GM12872 (cell line): ENCODE data around the gene RPLP2.

Experiments
- TF ChIP-seq, protein P1 (sequence below): IDR thresholded peaks from 3 replicates; pipeline ENCODE4 v1.5.1; 2011; ENCODE audit warnings: low read depth, mild to moderate bottlenecking, low read length, moderate library complexity; ENCODE audit not compliant: insufficient read depth

Gene RPLP2

GRCh38 chr11:770642-771616 lies 38.8 kb upstream of the RPLP2 start:
- TF ChIP-seq, protein P1, sequence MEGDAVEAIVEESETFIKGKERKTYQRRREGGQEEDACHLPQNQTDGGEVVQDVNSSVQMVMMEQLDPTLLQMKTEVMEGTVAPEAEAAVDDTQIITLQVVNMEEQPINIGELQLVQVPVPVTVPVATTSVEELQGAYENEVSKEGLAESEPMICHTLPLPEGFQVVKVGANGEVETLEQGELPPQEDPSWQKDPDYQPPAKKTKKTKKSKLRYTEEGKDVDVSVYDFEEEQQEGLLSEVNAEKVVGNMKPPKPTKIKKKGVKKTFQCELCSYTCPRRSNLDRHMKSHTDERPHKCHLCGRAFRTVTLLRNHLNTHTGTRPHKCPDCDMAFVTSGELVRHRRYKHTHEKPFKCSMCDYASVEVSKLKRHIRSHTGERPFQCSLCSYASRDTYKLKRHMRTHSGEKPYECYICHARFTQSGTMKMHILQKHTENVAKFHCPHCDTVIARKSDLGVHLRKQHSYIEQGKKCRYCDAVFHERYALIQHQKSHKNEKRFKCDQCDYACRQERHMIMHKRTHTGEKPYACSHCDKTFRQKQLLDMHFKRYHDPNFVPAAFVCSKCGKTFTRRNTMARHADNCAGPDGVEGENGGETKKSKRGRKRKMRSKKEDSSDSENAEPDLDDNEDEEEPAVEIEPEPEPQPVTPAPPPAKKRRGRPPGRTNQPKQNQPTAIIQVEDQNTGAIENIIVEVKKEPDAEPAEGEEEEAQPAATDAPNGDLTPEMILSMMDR: no peak

- TF ChIP-seq, protein P1: no peak
Observed at GRCh38 chr11:771617-772204, 38.1 kb upstream of the RPLP2 start.

DNA sequence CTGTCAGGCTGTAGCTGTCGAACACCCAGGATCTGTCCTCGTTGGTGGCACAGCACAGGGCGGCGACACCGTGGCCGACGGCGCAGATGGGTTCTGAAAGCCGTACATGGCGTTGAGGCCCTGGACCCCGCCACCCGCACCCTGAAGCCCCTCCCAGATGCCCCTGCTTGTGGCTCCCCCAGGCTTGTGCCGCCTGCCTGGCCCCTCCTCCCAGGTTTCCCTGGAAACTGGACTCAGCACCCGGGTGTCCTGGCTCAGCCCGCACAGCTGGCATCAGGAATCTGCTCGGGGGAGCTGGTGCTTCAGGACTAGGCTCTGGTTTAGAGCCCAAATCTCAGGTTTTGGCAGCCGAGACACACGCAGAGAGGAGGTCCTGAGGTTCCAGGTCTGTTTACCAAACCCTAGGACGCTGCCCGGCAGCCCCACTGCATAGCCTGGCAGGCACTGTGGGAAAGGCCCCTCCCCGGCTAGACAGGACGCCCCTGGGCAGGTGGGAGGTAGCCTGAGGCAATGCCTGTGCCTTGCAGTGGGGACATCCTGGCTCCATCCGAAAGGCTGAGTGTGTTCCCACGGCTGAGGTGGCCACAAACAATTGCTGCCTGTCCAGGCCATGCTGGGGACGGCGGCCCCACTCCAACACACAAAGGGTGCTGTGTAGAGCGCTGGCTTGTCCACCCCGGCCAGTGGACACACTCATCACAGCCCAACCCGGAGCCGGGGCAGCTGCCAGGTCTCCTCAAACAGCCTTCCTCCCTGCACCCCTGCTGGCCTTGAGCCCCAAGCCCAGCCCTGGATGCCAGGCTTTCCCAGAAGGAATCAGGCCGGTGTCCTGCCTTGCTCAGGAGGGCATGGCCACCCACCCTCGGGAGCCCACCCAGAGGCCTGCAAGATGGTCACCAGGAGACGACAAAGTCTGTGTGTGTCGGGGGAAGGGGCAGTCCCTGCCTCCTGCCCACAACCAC lies 37.1 kb upstream of the RPLP2 start:
- TF ChIP-seq, protein P1: no peak

GRCh38 chr11:773425-773824 lies 36.3 kb upstream of the RPLP2 start:
- TF ChIP-seq, protein P1: no peak

- TF ChIP-seq, protein P1: no peak
Observed at GRCh38 chr11:773830-774229, 35.9 kb upstream of the RPLP2 start.

GRCh38 chr11:774873-775592 lies 34.7 kb upstream of the RPLP2 start:
- TF ChIP-seq, protein P1: no peak
